Adrenal gland (tissue), 12 donors: ENCODE measurements around the gene AIF1. TPM values are rescaled to one million over a fixed set of nuclear protein-coding genes. Genes with fewer than 3 reads are reported as not detected.

Experiments
- DNase-seq, 7 donors: peaks; one replicate each; pipeline ENCODE4 v3.0.0-alpha.2; 2019 to 2020
- H3K27ac ChIP-seq, 5 donors: fragments of 200-600 bp; sonication (generic) in 4 of 5; 1 replicate in 3 of 5; 2 replicates in 2 of 5; pipeline versions ENCODE4 v1.5.1 to v1.8.0; 2016 to 2020; ENCODE audit warnings: mild to moderate bottlenecking in 1 of 5
- H3K27me3 ChIP-seq: fragments of 200-600 bp; 2 replicates; pipeline ENCODE4 v1.8.0; 2021
- H3K36me3 ChIP-seq, 2 donors: fragments of 200-600 bp; replicated peaks in 1 of 2; 1 replicate in 1 of 2; 2 replicates in 1 of 2; pipeline versions ENCODE4 v1.5.1 to v1.8.0; 2018 to 2022
- H3K4me1 ChIP-seq, 2 donors: fragments of 200-600 bp; replicated peaks in 1 of 2; 1 replicate in 1 of 2; 2 replicates in 1 of 2; pipeline versions ENCODE4 v1.5.1 to v1.8.0; 2018 to 2021
- H3K4me3 ChIP-seq, 4 donors: fragments of 200-600 bp; sonication (generic) in 3 of 4; one replicate each; pipeline ENCODE4 v1.5.1; 2016 to 2018
- H3K9me3 ChIP-seq, 3 donors: fragments of 200-600 bp; sonication (generic) in 1 of 3; replicated peaks in 1 of 3; 1 replicate in 2 of 3; 2 replicates in 1 of 3; pipeline versions ENCODE4 v1.5.1 to v1.8.0; 2016 to 2021
- POLR2A ChIP-seq, 2 donors: fragments of 450-650 bp; IDR thresholded peaks; one replicate each; pipeline ENCODE4 v1.6.1; 2017; ENCODE audit warnings: antibody characterized with exemption in 2 of 2, mild to moderate bottlenecking in 2 of 2, moderate library complexity in 1 of 2
- WGBS, 4 donors: extraction: QIAGEN DNeasy Blood & Tissue Kit in 2 of 4; methylation state at CpG; one replicate each; pipeline versions ENCODE4 v1.1.5 to v1.1.7; 2013 to 2017; 5-methylcytosine and 5-hydroxymethylcytosine counted together
- intact Hi-C, 2 donors: fragments of 100-400 bp; cut with DNase I; formaldehyde crosslinking; loops; one replicate each; pipeline versions ENCODE4 v1.14.1 to v1.15.0; 2022 to 2023
- polyA plus RNA-seq, 3 donors: library from polyadenylated mRNA; stranded (reverse); fragments of 200-250 nt in 2 of 3; fragments of 350-450 nt in 1 of 3; fragmentation: Illumina TruSeq in 1 of 3; extraction: RNeasy Lipid Tissue Mini Kit (QIAGEN cat#74804) in 1 of 3; gene quantifications; one replicate each; pipeline ENCODE4 v1.2.3, GENCODE V29; 2013 to 2014
- total RNA-seq, 9 donors: library from RNA; depleted of rRNA in 4 of 9; stranded (reverse); fragments of >200 nt in 4 of 9; fragments of 120-200 nt in 1 of 9; fragmentation: NEBNext Ultra II Directional in 1 of 9; extraction: Animal tissue kit (Norgen Biotek cat#: 25700) in 1 of 9; gene quantifications; one replicate each; pipeline versions ENCODE4 v1.1.0 to v1.2.4, GENCODE V29; 2013 to 2023
- TF ChIP-seq, protein P1 (sequence below), 6 experiments: fragments of 450-650 bp in 4 of 6; fragments of 200-600 bp in 2 of 6; sonication (generic) in 1 of 6; IDR thresholded peaks; 1 replicate in 5 of 6; 2 replicates in 1 of 6; pipeline versions ENCODE4 v1.5.1 to v1.8.0; 2016 to 2021; ENCODE audit warnings: antibody characterized with exemption in 6 of 6, mild to moderate bottlenecking in 2 of 6, moderate library complexity in 1 of 6
- donor health status: healthy with polysubstance abuse.
- donor health status: Bipolar disorder and iron deficiency.
- donor health status: DM: yes; HTN: yes; CAD: no.
- donor health status: DM: no; HTN: no; CAD: no.
- donor health status: DM: no; HTN: no; CAD: no.
- donor health status: DM: yes; HTN: yes; CAD: no.

Gene AIF1
- total and polyA plus RNA-seq, 12 donors: 15.3 to 104 (median 66.3) TPM

DNA sequence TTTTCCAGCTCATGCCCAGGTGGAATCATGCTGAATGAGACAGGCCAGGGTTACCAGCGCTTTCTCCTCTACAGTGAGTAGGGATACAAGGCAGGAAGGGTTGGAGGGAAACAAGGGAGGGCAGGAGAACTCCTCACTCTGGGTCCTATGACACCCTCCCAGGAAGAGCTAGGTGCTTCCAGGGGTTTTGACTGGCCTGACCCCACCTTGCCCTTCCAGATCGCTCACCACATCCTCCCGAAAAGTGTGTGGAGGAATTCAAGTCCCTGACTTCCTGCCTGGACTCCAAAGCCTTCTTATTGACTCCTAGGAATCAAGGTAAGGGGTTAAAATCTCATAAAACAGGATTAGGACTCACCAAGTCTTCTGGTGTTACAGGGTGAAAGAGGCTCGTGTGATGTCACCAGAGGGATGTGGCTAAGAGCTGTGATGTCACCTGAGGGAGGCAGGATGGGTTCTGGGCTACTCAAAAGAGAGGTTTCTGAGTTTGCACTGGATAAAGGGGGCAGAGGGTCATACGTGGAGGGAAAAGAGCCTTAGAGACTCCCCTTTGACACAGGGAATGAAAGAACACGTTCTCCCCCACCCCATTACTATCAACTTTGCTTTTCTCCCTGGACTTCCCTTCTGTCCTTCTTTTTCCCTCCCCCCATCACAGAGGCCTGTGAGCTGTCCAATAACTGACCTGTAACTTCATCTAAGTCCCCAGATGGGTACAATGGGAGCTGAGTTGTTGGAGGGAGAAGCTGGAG, 42.5 kb downstream of the AIF1 start:
- TF ChIP-seq, protein P1, sequence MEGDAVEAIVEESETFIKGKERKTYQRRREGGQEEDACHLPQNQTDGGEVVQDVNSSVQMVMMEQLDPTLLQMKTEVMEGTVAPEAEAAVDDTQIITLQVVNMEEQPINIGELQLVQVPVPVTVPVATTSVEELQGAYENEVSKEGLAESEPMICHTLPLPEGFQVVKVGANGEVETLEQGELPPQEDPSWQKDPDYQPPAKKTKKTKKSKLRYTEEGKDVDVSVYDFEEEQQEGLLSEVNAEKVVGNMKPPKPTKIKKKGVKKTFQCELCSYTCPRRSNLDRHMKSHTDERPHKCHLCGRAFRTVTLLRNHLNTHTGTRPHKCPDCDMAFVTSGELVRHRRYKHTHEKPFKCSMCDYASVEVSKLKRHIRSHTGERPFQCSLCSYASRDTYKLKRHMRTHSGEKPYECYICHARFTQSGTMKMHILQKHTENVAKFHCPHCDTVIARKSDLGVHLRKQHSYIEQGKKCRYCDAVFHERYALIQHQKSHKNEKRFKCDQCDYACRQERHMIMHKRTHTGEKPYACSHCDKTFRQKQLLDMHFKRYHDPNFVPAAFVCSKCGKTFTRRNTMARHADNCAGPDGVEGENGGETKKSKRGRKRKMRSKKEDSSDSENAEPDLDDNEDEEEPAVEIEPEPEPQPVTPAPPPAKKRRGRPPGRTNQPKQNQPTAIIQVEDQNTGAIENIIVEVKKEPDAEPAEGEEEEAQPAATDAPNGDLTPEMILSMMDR (IDR thresholded peaks at IDR 0.05): no peak
- no peak for TF ChIP-seq POLR2A (IDR thresholded peaks at IDR 0.05)
- Histone ChIP-seq H3K36me3 (peaks cover 0 to 24% of the 10 kb centered on the region in 2 donors), H3K9me3 (no peaks in the 10 kb centered on the region), H3K4me1 (peaks cover 12 to 40% of the 10 kb centered on the region in 2 donors), H3K27me3 (no peaks in the 10 kb centered on the region), H3K27ac (peak overlapping the region in 1 of 5 donors; percentile 15), H3K4me3 (no peak overlapping the region)
- 77 to 84% (median 80%) methylated on average over 6 of the region's 6 CpGs for WGBS, 4 donors
- no peak for DNase-seq
- intact Hi-C loops: no loop called here

DNA sequence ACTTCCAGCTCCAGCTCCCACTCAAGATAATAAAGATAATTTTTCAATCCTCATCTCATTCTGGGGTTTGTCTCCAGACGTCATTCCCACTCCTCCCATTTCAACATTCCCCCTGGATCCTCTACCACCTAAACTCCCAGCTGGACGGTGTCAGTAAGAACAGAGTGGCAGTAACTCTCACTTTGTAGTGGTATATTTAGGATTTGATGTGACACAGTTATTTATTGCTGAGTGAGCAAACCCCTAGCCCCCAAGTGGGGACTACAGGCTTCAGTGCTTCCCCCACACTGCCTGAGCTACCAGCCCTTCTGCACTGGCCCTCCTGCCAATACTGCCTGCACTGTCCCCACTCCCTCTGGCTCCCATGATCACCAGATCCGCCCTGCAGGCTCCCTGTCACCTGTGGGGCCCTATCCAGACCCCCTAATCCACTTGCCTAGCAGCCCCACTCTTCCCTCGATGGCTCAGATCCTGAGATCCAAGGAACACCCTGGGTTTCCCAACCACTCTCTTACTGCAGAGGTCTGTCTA, 43.2 kb downstream of the AIF1 start:
- H3K4me3 ChIP-seq: no peak overlapping the region
- H3K27me3 ChIP-seq: no peaks in the 10 kb centered on the region
- TF ChIP-seq, protein P1 (IDR thresholded peaks at IDR 0.05): no peak
- TF ChIP-seq POLR2A (IDR thresholded peaks at IDR 0.05): no peak
- H3K4me1 ChIP-seq: peaks cover 12 to 44% of the 10 kb centered on the region in 2 donors
- WGBS, 4 donors: 77 to 87% (median 81%) methylated on average over 4 of the region's 4 CpGs
- intact Hi-C loops: no loop called here
- H3K36me3 ChIP-seq: peaks cover 0 to 24% of the 10 kb centered on the region in 2 donors
- DNase-seq: no peak
- H3K27ac ChIP-seq: peak overlapping the region in 2 of 5 donors; percentile 2 to 15
- H3K9me3 ChIP-seq: no peaks in the 10 kb centered on the region

DNA sequence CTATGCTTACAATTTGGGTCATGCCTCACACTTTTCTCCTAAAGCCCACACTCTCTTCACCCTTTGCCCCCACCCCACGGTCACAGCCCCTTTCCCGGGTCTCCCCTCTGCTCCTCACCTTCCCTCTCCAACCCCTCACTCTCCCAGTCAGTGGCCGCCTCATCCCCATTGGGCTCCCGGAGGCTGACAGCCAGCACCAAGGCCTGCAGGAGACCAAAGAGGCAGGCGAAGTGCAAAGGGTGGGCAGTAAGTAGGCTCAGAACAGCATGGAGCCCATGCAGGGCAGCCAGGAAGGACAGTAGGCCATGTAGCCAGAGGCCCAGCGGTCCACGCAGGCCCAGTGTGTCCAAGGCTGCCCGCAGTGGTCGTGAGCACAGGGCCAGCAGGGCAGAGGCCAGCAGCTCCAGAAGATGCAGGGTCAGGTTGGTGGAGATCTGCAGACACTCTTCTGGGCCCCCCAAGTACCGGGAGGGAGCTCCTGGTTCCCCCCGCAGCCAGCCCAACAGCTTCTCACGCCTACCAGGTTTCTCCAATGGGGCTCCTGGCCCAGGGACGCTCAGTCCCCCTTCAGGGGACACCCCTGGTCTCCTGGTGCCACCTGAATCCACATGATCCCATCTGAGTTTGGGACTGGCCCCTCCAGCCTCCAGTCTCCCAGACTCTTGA, 44.1 kb downstream of the AIF1 start:
- Histone ChIP-seq H3K4me3 (peak overlapping the region in 2 of 4 donors; percentile 54 to 80), H3K27me3 (no peaks in the 10 kb centered on the region), H3K27ac (peak overlapping the region in 2 of 5 donors; percentile 91 to 97), H3K4me1 (peaks cover 18 to 44% of the 10 kb centered on the region in 2 donors), H3K36me3 (peaks cover 0 to 24% of the 10 kb centered on the region in 2 donors), H3K9me3 (no peaks in the 10 kb centered on the region)
- intact Hi-C loops: no loop called here
- 75 to 84% (median 82%) methylated on average over 9 to 13 of the region's 13 CpGs for WGBS, 4 donors
- DNase-seq: no peak
- TF ChIP-seq, protein P1 (IDR thresholded peaks at IDR 0.05): no peak
- no peak for TF ChIP-seq POLR2A (IDR thresholded peaks at IDR 0.05)

DNA sequence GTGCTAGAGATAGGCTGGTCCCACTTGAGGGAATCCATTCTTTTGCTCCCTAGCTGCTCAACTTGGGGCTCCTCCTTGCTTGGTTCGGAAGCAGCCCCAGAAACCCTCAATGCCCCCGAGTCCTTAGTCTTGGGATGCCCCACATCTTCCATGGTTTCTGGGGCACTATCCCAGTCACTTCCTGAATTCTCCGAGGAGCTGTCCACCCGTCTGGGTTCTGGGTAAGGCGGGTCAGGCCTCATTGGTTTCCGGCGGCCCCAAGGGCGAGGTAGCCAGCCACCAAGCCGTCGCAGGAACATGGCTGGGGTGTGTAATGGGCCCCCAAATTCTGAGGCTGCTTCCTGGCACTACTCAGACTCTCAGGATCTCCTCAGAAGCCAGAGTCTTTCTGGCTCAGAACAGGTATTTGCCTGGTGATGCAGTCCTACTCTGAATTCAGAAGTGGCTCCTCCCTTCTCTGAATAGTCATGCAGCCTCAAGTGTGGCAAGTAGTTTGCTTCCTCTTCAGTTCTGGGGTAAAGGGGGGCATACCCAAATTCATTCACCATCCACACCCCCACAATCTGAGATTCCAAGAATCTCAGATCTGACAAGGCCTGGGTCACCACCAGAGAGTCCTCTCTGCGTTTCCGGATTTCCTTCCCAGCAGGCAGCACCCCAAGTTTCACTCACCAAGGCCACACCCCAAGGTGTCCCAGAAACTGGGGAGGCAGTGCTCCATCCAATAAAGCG, 44.8 kb downstream of the AIF1 start:
- intact Hi-C loops: no loop called here
- Histone ChIP-seq H3K4me1 (peaks cover 20 to 45% of the 10 kb centered on the region in 2 donors), H3K4me3 (peak overlapping the region in 3 of 4 donors; percentile 50 to 80 (median 54)), H3K27ac (peak overlapping the region; percentile 73 to 97 (median 86)), H3K9me3 (no peaks in the 10 kb centered on the region), H3K36me3 (peaks cover 0 to 24% of the 10 kb centered on the region in 2 donors), H3K27me3 (no peaks in the 10 kb centered on the region)
- WGBS, 4 donors: 4 to 27% (median 15%) methylated on average over 4 to 13 of the region's 13 CpGs
- DNase-seq: peak in 3 of 7 donors; percentile 39 to 60 (median 60)
- TF ChIP-seq, protein P1 (IDR thresholded peaks at IDR 0.05): no peak
- peak in 1 of 2 donors; percentile 19 for TF ChIP-seq POLR2A (IDR thresholded peaks at IDR 0.05)
